Measurements from ENCODE around the gene CENPX. TPM values are rescaled to one million over a fixed set of nuclear protein-coding genes. Genes with fewer than 3 reads are reported as not detected.

The CENPX gene
- total and polyA plus RNA-seq, 12 donors, result 15.8 to 132 (median 23.6) TPM

DNA sequence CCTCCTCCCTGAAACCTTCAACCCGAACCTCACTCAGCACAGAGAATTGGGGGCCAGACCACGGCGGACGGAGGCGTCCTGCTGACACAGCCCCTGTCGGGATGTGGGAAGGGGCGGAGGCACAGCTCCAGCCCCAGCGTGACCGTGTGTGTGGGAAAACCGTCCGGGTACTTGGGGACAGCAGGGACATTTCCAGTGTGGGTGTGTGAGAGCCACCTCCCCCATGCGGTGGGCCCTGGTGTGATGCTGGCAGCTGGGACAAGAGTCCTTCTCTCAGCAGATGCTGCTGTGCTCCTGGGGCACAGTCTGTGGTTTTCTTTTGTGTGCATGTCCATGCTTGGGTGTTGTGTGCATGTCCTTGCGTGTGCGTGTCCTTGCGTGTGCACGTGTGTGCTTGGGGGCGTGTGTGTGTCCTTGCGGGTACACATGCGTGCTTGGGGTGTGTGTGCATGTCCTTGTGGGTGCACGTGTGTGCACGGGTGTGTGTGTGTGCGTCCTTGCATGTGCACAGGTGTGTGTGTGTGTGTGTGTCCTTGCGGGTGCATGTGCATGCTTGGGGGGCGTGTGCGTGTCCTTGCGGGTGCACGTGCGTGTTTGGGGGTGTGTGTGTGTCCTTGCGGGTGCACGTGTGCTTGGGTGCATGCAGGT lies 16.9 kb downstream of the CENPX start:
- TF ChIP-seq, protein P1, sequence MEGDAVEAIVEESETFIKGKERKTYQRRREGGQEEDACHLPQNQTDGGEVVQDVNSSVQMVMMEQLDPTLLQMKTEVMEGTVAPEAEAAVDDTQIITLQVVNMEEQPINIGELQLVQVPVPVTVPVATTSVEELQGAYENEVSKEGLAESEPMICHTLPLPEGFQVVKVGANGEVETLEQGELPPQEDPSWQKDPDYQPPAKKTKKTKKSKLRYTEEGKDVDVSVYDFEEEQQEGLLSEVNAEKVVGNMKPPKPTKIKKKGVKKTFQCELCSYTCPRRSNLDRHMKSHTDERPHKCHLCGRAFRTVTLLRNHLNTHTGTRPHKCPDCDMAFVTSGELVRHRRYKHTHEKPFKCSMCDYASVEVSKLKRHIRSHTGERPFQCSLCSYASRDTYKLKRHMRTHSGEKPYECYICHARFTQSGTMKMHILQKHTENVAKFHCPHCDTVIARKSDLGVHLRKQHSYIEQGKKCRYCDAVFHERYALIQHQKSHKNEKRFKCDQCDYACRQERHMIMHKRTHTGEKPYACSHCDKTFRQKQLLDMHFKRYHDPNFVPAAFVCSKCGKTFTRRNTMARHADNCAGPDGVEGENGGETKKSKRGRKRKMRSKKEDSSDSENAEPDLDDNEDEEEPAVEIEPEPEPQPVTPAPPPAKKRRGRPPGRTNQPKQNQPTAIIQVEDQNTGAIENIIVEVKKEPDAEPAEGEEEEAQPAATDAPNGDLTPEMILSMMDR (IDR thresholded peaks at IDR 0.05), result no peak
- 88 to 91% methylated on average over 30 of the region's 30 CpGs for WGBS, 2 donors
- no peak overlapping the region for H3K27ac ChIP-seq

DNA sequence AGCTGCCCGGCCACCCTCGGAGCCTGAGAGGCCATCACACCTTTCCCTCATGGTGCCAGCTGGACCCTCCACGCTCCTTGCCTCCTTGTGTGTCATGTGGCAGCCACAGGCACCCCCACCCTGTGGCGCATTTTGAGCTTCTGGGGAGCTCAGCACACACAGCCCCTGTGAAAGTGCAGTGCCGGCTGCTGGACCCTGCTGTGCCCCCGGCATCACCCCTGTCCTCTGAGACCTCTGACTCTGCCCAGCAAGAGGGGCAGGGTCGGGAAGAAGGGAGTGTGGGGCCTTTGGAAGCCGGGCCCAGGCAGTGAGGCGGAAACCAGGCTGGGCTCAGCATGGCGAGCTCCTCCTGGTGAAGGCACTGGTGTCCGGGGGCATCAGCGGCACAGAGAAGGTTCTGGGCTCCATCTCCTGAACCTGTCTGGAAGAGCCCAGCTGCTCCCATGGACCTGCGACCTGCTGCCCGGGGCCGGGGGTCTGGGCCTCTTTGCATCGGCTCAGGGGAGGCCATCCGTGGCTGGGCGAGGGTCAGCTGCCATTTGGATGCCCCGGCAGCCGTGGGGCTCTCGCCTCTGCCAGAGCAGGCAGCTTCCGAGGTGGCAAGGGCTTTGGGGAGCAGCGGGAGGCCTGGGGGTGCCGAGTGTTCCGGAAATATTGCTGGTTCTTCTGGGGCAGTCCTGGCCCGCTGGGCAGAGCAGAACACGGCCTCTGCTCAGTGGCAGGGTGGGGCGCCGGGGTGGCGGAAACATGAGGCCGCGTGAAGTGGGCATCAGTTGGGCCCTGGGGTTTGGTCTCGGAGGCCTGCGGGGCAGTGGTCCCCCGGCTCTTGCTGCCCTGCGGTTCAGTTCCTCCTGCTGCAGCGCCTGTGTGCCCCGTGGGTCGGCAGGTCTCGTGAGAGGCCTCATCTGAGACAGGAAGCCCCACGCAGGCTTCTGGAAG lies 17.9 kb downstream of the CENPX start:
- no peak for DNase-seq
- Histone ChIP-seq H3K9me3 (no peaks in the 10 kb centered on the region), H3K36me3 (no peaks in the 10 kb centered on the region), H3K4me3 (no peak overlapping the region), H3K27me3 (no peaks in the 10 kb centered on the region), H3K4me1 (peaks cover 10 to 56% (median 33%) of the 10 kb centered on the region in 9 donors), H3K27ac (no peak overlapping the region)
- WGBS, 2 donors, result 89% methylated on average over 41 of the region's 41 CpGs
- ATAC-seq, result no peak
- TF ChIP-seq, protein P1 (IDR thresholded peaks at IDR 0.05), result no peak
- intact Hi-C loops (cut with DNase I), result loop anchor here in 1 of 10 donors (5.0 kb wide), 1 partner anchor 37 kb away; no protein-coding TSS in a partner anchor

More for the DNA sequence above, 16.9 kb downstream of the CENPX start:
- ATAC-seq (no peak), DNase-seq (no peak)
- Histone ChIP-seq H3K4me3 (no peak overlapping the region), H3K9me3 (no peaks in the 10 kb centered on the region), H3K27me3 (no peaks in the 10 kb centered on the region), H3K36me3 (no peaks in the 10 kb centered on the region), H3K4me1 (peaks cover 10 to 56% (median 33%) of the 10 kb centered on the region in 9 donors)
- intact Hi-C loops (cut with DNase I), result loop anchor here in 1 of 10 donors (5.0 kb wide), 1 partner anchor 39 kb away; no protein-coding TSS in a partner anchor

DNA sequence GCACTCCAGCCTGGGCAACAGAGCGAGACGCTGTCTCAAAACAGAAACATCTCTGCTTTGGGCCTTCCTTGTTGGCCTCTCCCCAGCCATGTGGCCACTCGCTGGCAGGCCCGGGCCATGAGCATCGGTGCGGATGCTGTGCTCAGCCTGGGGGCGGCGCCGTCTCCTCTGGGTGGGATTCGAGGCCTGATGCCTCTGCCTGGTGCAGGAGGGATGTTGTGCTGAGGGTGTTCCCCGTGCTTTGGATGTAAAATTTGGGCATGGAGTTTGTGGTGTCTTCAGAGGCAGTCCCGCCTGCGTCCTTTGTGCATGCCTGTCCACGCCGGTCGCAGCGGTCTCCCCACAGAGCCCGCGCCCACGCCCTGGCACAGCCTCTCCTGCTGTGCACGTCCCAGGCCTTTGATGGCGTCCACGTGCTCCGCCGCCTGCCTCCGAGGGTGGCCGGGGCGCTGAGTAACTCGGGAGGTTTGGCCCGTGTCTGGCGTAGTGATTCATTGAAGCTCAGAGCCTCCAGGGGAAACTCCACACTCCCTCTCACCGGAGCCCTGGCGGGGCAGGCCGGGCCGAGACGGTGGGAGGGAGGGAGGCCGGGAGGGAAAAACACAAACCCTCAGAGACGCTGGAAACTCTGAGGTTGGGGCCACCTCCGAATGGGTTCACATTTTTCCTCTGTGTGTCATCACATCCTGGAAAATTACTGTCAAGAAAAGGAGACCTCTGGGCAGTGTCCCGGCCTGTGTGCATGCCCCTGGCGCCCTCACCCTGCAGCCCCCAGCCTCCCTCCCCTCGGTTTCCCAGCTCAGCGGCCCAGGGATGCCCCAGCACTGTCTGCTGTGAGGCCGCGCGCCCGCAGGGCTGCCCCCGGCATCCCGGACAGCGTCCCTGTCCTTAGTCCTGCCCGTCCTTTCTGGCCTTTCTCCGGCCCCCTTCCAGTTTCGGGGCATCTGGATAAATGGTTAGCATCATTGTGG lies 19.0 kb downstream of the CENPX start:
- H3K27ac ChIP-seq, result peak overlapping the region in 4 of 10 donors; percentile 3 to 26 (median 16)
- TF ChIP-seq, protein P1 (IDR thresholded peaks at IDR 0.05), result no peak
- H3K9me3 ChIP-seq, result no peaks in the 10 kb centered on the region
- intact Hi-C loops (cut with DNase I), result no loop called here
- 64 to 65% methylated on average over 53 of the region's 53 CpGs for WGBS, 2 donors
- no peaks in the 10 kb centered on the region for H3K27me3 ChIP-seq
- no peak overlapping the region for H3K4me3 ChIP-seq
- peak in 6 of 8 donors; percentile 13 to 69 (median 33) for ATAC-seq
- H3K36me3 ChIP-seq, result no peaks in the 10 kb centered on the region
- peak; percentile 48 to 58 for DNase-seq
- peaks cover 7 to 46% (median 33%) of the 10 kb centered on the region in 9 donors for H3K4me1 ChIP-seq
